Memory B cell (primary cell): ENCODE measurements around the gene CFAP221.
"Not testable (repeated sequence)": the region's sequence is repeated elsewhere in the genome, so short reads cannot be mapped to it uniquely, and the experiment has no call there.

Experiments
- ATAC-seq: fragments of 150-1000 bp; cut with Tn5 transposase; 2 replicates; pipeline ENCODE4 v1.10.0; 2021; ENCODE audit warnings: low read depth, mild to moderate bottlenecking, moderate library complexity
- DNase-seq, 2 donors: peaks; one replicate each; pipeline ENCODE4 v3.0.0; 2022; ENCODE audit warnings: low spot score in 2 of 2
- H3K27ac Mint-ChIP-seq: one replicate; pipeline ENCODE4 v1.8.0; 2022; ENCODE audit warnings: mild to moderate bottlenecking, moderate library complexity, mixed read lengths
- H3K27me3 Mint-ChIP-seq: one replicate; pipeline ENCODE4 v1.8.0; 2022; ENCODE audit warnings: mixed read lengths
- H3K36me3 Mint-ChIP-seq: one replicate; pipeline ENCODE4 v1.8.0; 2022; ENCODE audit warnings: mild to moderate bottlenecking, mixed read lengths
- H3K4me1 Mint-ChIP-seq: one replicate; pipeline ENCODE4 v1.8.0; 2022; ENCODE audit warnings: mixed read lengths
- H3K4me3 Mint-ChIP-seq: one replicate; pipeline ENCODE4 v1.8.0; 2022; ENCODE audit warnings: mild to moderate bottlenecking, moderate library complexity, mixed read lengths
- H3K9me3 Mint-ChIP-seq: one replicate; pipeline ENCODE4 v1.8.0; 2022; ENCODE audit warnings: mixed read lengths

CFAP221 gene

GRCh38 chr2:119586085-119586484 lies 41.8 kb downstream of the CFAP221 start:
- H3K27me3 Mint-ChIP-seq, result no peaks in the 10 kb centered on the region
- H3K36me3 Mint-ChIP-seq, result no peaks in the 10 kb centered on the region
- H3K27ac Mint-ChIP-seq, result no peak overlapping the region
- peaks cover 10% of the 10 kb centered on the region for H3K9me3 Mint-ChIP-seq
- no peak for DNase-seq
- no peak for ATAC-seq
- H3K4me1 Mint-ChIP-seq, result no peaks in the 10 kb centered on the region
- H3K4me3 Mint-ChIP-seq, result no peak overlapping the region

- no peak overlapping the region for H3K4me3 Mint-ChIP-seq
- peaks cover 3% of the 10 kb centered on the region for H3K27me3 Mint-ChIP-seq
- peaks cover 3% of the 10 kb centered on the region for H3K9me3 Mint-ChIP-seq
- H3K36me3 Mint-ChIP-seq, result no peaks in the 10 kb centered on the region
- DNase-seq, result no peak
- H3K27ac Mint-ChIP-seq, result no peak overlapping the region
- H3K4me1 Mint-ChIP-seq, result no peaks in the 10 kb centered on the region
- ATAC-seq, result no peak
Measured at GRCh38 chr2:119590873-119591272, 46.6 kb downstream of the CFAP221 start.

GRCh38 chr2:119591523-119591922 lies 47.3 kb downstream of the CFAP221 start:
- Mint-ChIP-seq H3K4me3 (no peak overlapping the region), H3K27ac (no peak overlapping the region), H3K36me3 (no peaks in the 10 kb centered on the region), H3K9me3 (no peaks in the 10 kb centered on the region), H3K27me3 (peaks cover 5% of the 10 kb centered on the region), H3K4me1 (no peaks in the 10 kb centered on the region)
- DNase-seq (no peak), ATAC-seq (no peak)

GRCh38 chr2:119592436-119592835 lies 48.2 kb downstream of the CFAP221 start:
- H3K4me1 Mint-ChIP-seq, result no peaks in the 10 kb centered on the region

GRCh38 chr2:119596638-119597037 lies 52.4 kb downstream of the CFAP221 start:
- no peak overlapping the region for H3K4me3 Mint-ChIP-seq
- no peak overlapping the region for H3K27ac Mint-ChIP-seq
- peaks cover 8% of the 10 kb centered on the region for H3K27me3 Mint-ChIP-seq
- H3K4me1 Mint-ChIP-seq, result no peaks in the 10 kb centered on the region
- no peaks in the 10 kb centered on the region for H3K9me3 Mint-ChIP-seq
- no peak for DNase-seq
- no peak for ATAC-seq
- H3K36me3 Mint-ChIP-seq, result no peaks in the 10 kb centered on the region

More at GRCh38 chr2:119592436-119592835, 48.2 kb downstream of the CFAP221 start:
- no peaks in the 10 kb centered on the region for H3K36me3 Mint-ChIP-seq
- no peak overlapping the region for H3K4me3 Mint-ChIP-seq
- H3K9me3 Mint-ChIP-seq, result no peaks in the 10 kb centered on the region
- H3K27ac Mint-ChIP-seq, result no peak overlapping the region
- ATAC-seq (no peak), DNase-seq (no peak)
- peaks cover 5% of the 10 kb centered on the region for H3K27me3 Mint-ChIP-seq

GRCh38 chr2:119598596-119599263 lies 54.5 kb downstream of the CFAP221 start:
- no peak overlapping the region for H3K27ac Mint-ChIP-seq
- H3K36me3 Mint-ChIP-seq, result no peaks in the 10 kb centered on the region
- H3K27me3 Mint-ChIP-seq, result peaks cover 8% of the 10 kb centered on the region

GRCh38 chr2:119599384-119599783 lies 55.1 kb downstream of the CFAP221 start:
- peaks cover 5% of the 10 kb centered on the region for H3K27me3 Mint-ChIP-seq
- H3K4me3 Mint-ChIP-seq, result no peak overlapping the region
- no peaks in the 10 kb centered on the region for H3K9me3 Mint-ChIP-seq
- H3K36me3 Mint-ChIP-seq, result no peaks in the 10 kb centered on the region
- DNase-seq (no peak), ATAC-seq (no peak)
- no peaks in the 10 kb centered on the region for H3K4me1 Mint-ChIP-seq
- H3K27ac Mint-ChIP-seq, result no peak overlapping the region

More at GRCh38 chr2:119598596-119599263, 54.5 kb downstream of the CFAP221 start:
- no peaks in the 10 kb centered on the region for H3K4me1 Mint-ChIP-seq
- no peaks in the 10 kb centered on the region for H3K9me3 Mint-ChIP-seq
- H3K4me3 Mint-ChIP-seq, result no peak overlapping the region
- ATAC-seq, result no peak
- DNase-seq, result no peak

GRCh38 chr2:119605096-119605495 lies 60.8 kb downstream of the CFAP221 start:
- DNase-seq, result no peak
- H3K27me3 Mint-ChIP-seq, result peaks cover 13% of the 10 kb centered on the region
- ATAC-seq, result no peak
- H3K27ac Mint-ChIP-seq, result no peak overlapping the region
- no peaks in the 10 kb centered on the region for H3K4me1 Mint-ChIP-seq
- no peaks in the 10 kb centered on the region for H3K36me3 Mint-ChIP-seq
- no peak overlapping the region for H3K4me3 Mint-ChIP-seq
- H3K9me3 Mint-ChIP-seq, result no peaks in the 10 kb centered on the region

GRCh38 chr2:119606674-119607073 lies 62.4 kb downstream of the CFAP221 start:
- H3K9me3 Mint-ChIP-seq, result no peaks in the 10 kb centered on the region
- H3K4me1 Mint-ChIP-seq, result no peaks in the 10 kb centered on the region
- no peak for ATAC-seq
- no peak for DNase-seq
- H3K4me3 Mint-ChIP-seq, result no peak overlapping the region
- peaks cover 13% of the 10 kb centered on the region for H3K27me3 Mint-ChIP-seq
- no peak overlapping the region for H3K27ac Mint-ChIP-seq
- no peaks in the 10 kb centered on the region for H3K36me3 Mint-ChIP-seq

GRCh38 chr2:119608553-119608952 lies 64.3 kb downstream of the CFAP221 start:
- H3K27me3 Mint-ChIP-seq, result peaks cover 13% of the 10 kb centered on the region
- no peaks in the 10 kb centered on the region for H3K9me3 Mint-ChIP-seq
- no peak for ATAC-seq
- no peak for DNase-seq
- no peak overlapping the region for H3K27ac Mint-ChIP-seq
- no peak overlapping the region for H3K4me3 Mint-ChIP-seq
- H3K36me3 Mint-ChIP-seq, result no peaks in the 10 kb centered on the region
- H3K4me1 Mint-ChIP-seq, result no peaks in the 10 kb centered on the region

GRCh38 chr2:119609337-119609736 lies 65.1 kb downstream of the CFAP221 start:
- peaks cover 6% of the 10 kb centered on the region for H3K9me3 Mint-ChIP-seq
- no peak overlapping the region for H3K4me3 Mint-ChIP-seq
- DNase-seq (no peak), ATAC-seq (no peak)
- H3K27ac Mint-ChIP-seq, result no peak overlapping the region
- H3K4me1 Mint-ChIP-seq, result no peaks in the 10 kb centered on the region
- H3K27me3 Mint-ChIP-seq, result peaks cover 13% of the 10 kb centered on the region
- H3K36me3 Mint-ChIP-seq, result no peaks in the 10 kb centered on the region

GRCh38 chr2:119614140-119614539 lies 69.9 kb downstream of the CFAP221 start:
- H3K4me3 Mint-ChIP-seq, H3K36me3 Mint-ChIP-seq, H3K4me1 Mint-ChIP-seq, ATAC-seq, H3K27ac Mint-ChIP-seq, DNase-seq: not testable (repeated sequence)
- peaks cover 11% of the 10 kb centered on the region for H3K9me3 Mint-ChIP-seq
- peaks cover 16% of the 10 kb centered on the region for H3K27me3 Mint-ChIP-seq

- H3K4me1 Mint-ChIP-seq, result no peaks in the 10 kb centered on the region
- no peak overlapping the region for H3K27ac Mint-ChIP-seq
- DNase-seq, result no peak
- peaks cover 20% of the 10 kb centered on the region for H3K27me3 Mint-ChIP-seq
- H3K9me3 Mint-ChIP-seq, result peaks cover 11% of the 10 kb centered on the region
- ATAC-seq, result no peak
- peaks cover 4% of the 10 kb centered on the region for H3K36me3 Mint-ChIP-seq
- no peak overlapping the region for H3K4me3 Mint-ChIP-seq
Measured at GRCh38 chr2:119616421-119616820, 72.2 kb downstream of the CFAP221 start.

- Mint-ChIP-seq H3K36me3 (peaks cover 4% of the 10 kb centered on the region), H3K9me3 (peaks cover 11% of the 10 kb centered on the region), H3K4me3 (no peak overlapping the region), H3K4me1 (no peaks in the 10 kb centered on the region), H3K27ac (no peak overlapping the region), H3K27me3 (peaks cover 21% of the 10 kb centered on the region)
- ATAC-seq (no peak), DNase-seq (no peak)
Measured at GRCh38 chr2:119617455-119617854, 73.2 kb downstream of the CFAP221 start.

GRCh38 chr2:119618725-119619124 lies 74.5 kb downstream of the CFAP221 start:
- Mint-ChIP-seq H3K27me3 (peaks cover 21% of the 10 kb centered on the region), H3K9me3 (peaks cover 11% of the 10 kb centered on the region)
- not testable (repeated sequence) for H3K4me3 Mint-ChIP-seq, H3K36me3 Mint-ChIP-seq, H3K4me1 Mint-ChIP-seq, H3K27ac Mint-ChIP-seq, ATAC-seq, DNase-seq
